NCI-H446 (cell line): Measurements from ENCODE around the gene COQ10B.

Source experiments
- DNase-seq, 2 experiments: peaks; one replicate each; lab custom pipeline; 2025; lab: John Stamatoyannopoulos, UW

COQ10B gene

DNA sequence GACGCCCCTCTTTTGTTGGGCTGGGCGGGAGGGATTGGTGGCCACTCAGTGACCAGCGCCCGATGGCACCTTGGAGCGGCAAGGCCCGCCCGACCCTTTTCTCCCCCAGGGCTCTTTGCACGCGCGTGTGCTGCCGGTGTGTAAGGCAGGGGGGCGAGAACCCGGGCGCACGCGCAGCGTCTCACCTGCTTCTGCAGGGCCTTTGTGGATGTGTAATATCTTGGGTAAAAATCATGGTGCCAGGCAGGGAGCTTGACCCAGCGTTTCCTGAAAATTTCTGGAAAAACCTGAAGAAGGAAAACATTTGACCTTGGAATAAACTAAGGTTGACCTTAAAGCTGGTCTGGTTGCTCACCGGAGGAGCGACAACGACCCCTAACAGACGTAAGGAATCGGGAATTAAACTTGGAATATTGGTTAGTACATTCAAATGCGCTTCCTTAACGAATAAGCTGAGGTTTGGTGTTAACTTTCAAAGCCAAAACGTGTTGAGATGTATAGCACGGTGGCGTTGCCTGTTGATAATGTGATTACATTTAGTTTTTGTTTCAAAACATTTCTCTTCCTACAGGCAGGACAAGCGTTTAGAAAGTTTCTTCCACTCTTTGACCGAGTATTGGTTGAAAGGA is 47.3 kb downstream of the COQ10B start:
- DNase-seq, result no peak

- no peak for DNase-seq
Observed at GRCh38 chr2:197502201-197502600, 48.8 kb downstream of the COQ10B start.

DNA sequence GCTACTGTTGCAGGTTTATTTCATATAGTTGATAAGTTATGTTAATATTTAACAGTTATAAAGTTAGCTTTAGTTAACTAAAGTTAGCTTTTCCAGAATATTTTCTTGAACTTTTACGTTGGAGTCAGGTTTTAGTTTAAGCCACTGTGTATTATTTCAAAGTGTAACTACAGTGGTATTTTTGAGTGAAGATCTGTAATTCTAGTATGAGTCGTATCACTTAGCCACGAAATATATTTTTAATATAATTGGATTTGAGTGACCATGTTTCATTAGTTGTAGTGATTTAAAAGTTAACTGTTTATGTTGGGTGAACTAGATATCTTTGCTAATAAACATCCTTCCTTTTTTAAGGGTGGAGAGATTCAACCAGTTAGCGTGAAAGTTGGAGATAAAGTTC is 49.3 kb downstream of the COQ10B start:
- no peak for DNase-seq

- DNase-seq, result no peak
Observed at GRCh38 chr2:197504000-197504399, 50.6 kb downstream of the COQ10B start.

- DNase-seq, result no peak
Observed at GRCh38 chr2:197504512-197504911, 51.2 kb downstream of the COQ10B start.

DNA sequence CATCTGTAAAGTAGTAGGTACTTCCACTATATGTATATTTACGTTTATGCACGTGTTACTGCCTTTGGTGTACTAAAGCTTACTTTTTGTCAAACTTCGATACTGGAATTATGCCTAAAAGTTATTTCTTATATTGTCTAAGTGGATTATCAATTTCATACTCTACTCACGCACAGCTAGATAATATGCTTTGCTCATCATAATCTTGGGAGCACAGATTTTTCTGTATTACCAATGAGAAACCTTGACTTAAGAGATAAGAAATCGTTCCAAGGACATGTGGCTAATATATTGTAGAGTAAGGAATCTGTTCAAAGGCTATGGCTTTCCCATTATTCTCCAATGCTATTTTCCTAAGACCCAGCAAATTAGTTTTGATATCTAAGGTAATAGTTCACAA is 53.3 kb downstream of the COQ10B start:
- DNase-seq, result no peak

DNA sequence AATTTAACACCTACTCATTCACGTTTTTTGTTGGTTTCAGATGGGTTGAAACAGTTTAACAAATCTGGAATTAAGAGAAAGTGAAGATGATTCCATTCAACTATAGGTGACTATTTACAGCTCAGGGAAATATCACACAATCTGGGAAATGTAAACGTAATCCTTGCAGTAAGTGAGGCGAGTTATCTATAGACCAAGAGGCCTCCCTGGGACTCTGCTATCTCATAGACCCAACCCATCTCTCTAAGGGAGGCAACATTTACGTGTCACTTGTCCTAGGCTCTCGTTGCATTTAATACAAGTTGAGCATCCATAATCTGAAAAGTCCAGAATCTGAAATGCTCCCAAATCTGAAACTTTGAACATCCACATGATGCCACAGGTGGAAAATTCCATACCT is 60.6 kb downstream of the COQ10B start:
- DNase-seq, result no peak

- DNase-seq, result no peak
Observed at GRCh38 chr2:197514754-197515153, 61.4 kb downstream of the COQ10B start.

DNA sequence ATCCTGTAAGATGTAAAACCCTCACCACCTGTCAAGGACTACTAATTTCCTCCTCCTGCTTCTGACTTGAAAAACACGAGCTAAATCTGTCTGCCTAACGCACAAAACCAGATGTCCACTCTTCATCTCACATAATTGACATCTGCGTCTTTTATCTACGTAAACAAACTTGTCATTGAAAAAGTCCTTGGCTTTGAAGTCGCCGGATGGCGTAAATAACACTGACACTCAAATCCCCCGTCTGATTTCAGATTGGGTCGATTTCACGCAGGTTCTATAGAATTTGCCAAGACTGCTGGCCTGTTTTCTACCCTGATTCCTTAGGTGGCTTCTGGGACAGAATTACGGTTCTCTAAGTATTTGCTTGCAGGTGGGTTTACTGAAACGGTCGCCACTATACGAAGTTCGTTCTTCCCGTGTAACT is 62.0 kb downstream of the COQ10B start:
- no peak for DNase-seq

DNA sequence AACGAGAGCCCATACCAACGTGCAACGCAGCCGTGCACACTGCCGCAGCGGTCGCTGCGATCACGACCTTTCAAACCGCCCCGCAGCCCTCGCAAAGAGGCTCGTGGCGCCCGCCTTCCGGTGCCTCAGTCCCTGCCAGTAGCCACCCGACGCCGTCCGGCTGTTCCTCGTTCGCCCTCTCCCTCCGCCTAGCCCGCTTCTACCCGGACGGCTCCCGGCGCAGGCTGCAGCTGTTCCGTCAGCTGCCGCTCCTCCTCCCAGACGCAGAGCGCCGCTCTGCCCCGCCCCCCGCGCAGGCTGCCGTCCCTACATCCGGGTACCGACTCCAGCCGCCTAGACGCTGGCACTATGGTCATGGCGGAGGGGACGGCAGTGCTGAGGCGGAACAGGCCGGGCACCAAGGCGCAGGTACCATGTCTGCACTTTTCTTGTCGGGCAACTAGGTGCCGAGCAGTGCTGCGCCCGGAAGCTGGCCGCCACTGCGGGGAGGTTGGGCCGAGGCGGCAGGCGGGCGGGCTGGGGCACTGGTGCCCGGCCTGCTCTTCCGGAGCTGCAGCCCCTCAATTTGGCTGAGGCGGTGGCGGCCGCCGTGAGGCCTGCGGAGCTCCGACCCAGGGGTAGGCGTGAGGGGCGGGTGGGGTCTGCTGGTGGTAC is 62.5 kb downstream of the COQ10B start, which contains the start of gene MOB4:
Gene MOB4, plus strand, starts transcription at position 328 of the 654 bp plus-strand sequence. Its CDS starts 21 bp downstream, at position 349.
- DNase-seq, result peak; percentile 86 to 94

GRCh38 chr2:197516393-197516761 is 63.0 kb downstream of the COQ10B start:
- no peak for DNase-seq

DNA sequence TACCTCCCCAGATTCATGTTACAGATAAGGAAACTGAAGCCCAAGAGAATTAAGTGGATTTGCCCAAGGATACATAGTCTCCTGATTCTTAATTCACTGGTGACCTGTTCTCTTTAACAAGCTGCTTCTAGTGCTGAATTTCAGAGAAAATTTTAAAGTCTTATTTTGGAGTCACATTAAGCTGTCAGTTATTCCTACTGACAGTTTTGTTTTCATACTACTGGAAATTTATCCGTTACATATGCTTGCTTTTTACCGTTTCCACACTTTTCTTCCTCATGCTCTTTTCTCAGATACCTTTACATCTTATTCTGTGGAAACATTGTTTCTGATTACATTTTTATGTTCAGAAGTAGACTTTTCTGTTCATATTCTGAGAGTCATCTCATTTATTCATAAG is 63.8 kb downstream of the COQ10B start:
- DNase-seq, result no peak
